GM21360 (cell line): ENCODE measurements around the gene IGSF8.

Experiments
- ATAC-seq: cut with Tn5 transposase; IDR thresholded peaks from one replicate; pipeline ENCODE4 v1.9.1; 2021; ENCODE audit warnings: mild to moderate bottlenecking, moderate library complexity; ENCODE audit not compliant: unreplicated experiment

IGSF8 gene

DNA sequence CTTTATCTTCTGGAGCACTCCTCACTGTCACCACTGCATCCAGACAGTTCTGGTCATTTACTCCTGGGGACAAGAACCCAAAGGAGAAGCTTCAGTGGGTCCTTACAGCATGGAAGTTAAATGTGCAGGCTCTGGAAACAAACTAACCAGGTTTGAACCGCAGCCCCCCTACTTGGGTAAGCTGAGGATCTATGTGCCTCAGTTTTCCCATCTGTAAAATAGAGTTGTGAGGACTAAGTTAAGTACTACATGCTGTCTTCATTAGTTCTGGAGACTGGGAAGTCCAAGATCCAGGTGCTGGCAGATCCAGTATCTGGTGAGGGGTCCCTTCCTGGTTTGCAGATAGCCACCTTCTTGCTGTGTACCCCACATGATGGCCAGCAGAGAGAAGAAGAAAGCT, 9.1 kb upstream of the IGSF8 start:
- ATAC-seq, result no peak

GRCh38 chr1:160105155-160105554, 6.7 kb upstream of the IGSF8 start:
- ATAC-seq, result no peak

- ATAC-seq, result no peak
Observed at GRCh38 chr1:160104486-160104885, 6.1 kb upstream of the IGSF8 start.

DNA sequence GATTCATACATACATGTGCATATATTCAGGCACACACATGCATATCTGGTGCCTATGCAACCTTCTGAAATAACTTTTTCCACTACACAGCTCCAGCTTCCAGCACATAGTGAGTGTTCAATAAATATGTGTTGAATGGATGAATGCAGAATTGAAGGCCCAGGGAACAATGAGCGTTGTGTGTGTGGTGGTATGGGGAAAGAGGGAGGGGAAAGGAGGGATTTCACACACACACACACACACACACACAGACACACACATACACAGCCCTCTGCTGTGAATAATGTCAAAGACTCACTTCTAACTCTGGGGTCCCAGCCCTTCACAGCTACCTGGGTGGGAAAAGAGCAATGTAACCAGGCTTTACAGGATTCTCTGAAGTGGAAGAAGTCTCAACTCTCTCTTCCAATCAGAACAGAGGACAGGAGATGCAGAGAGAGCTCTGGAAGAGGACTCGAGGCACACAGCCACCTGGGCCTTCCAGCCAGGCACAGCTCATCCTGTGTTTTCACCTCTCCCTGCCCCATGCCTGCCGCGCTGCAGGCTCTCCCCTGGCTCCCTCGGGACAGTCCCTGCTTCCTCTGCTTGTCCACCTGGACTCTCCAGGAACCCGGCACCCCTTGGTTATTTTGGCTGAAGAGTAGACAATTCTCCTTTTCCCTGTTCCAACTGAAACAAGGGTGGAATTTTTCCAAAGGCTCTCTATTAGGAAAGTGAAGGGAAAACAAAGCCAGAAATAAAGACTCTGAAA, 5.4 kb upstream of the IGSF8 start:
- ATAC-seq, result no peak

- ATAC-seq, result no peak
Observed at GRCh38 chr1:160101717-160102522, 3.5 kb upstream of the IGSF8 start.

GRCh38 chr1:160101037-160101716, 2.8 kb upstream of the IGSF8 start:
- ATAC-seq, result no peak

GRCh38 chr1:160099716-160100375, 1.4 kb upstream of the IGSF8 start:
- ATAC-seq, result no peak

DNA sequence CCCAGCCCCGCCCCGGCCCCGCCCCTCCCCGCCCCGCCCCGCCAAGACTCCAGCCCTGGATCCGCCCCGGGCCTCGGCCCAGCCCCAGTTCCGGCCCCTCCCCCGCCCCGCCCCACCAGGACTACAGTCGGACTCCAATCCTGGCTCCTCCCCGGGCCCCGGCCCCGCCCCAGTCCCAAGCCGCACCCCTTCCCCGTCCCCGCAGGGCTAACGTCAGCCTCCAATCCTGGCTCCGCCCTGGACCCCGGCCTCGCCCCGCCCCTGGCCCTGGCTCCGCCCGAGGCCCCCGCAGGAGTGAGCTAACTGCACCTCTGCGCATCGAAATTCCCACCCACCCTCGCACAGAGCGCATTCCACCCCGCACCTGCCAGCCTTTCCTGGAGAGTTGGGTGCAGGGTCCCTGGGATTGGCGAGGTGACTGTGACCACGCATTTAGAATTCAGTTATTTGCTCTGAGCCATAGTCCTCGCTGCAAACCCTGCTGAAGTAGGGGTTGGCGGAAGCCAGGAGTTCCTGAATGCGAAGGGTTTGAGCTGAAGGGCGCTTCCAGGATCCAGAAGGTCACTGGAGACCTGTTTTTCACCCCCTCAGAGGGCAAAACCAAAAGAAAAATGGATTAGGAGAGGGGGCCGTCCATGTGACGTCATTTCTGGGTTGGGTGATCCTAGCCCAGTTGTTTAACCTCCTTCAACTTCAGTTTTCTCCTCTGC, 588 bp upstream of the IGSF8 start:
- ATAC-seq, result peak; percentile 82

DNA sequence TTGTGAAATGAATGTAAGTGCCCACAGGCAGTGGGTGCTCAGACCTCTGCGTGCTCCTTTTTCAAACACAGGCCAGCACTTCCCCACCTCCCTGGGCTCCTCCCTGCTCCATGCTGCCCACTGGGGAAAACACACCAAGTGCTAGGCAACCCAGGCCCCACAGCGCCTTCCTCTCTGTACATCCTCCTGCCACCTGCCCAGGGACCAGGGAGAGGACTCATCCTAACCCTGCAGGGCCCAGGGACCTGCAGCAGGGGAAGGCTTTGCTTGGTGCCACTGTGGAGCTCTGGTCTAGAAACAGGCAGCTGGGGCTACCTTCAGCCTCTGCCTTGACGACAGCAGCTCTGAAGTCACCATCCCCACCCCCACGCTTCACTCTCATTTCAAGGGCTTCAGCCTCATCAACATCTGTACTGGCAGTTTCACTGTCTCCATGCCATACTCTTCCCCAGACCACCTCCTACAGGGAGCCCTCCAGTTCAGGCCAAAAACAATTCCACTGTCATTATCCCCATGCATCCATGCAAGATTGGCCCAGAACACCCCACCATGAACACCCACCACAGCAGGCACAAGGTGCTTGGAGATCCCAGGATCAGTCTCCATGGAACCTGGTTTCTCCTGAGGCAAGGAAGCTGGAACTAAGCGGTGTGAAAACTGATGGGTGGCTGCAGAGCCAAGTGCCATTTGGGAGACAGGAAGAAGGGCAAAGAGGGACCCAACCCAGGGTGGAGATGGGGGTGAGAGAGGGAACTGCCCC, 1.1 kb downstream of the IGSF8 start:
- no peak for ATAC-seq

DNA sequence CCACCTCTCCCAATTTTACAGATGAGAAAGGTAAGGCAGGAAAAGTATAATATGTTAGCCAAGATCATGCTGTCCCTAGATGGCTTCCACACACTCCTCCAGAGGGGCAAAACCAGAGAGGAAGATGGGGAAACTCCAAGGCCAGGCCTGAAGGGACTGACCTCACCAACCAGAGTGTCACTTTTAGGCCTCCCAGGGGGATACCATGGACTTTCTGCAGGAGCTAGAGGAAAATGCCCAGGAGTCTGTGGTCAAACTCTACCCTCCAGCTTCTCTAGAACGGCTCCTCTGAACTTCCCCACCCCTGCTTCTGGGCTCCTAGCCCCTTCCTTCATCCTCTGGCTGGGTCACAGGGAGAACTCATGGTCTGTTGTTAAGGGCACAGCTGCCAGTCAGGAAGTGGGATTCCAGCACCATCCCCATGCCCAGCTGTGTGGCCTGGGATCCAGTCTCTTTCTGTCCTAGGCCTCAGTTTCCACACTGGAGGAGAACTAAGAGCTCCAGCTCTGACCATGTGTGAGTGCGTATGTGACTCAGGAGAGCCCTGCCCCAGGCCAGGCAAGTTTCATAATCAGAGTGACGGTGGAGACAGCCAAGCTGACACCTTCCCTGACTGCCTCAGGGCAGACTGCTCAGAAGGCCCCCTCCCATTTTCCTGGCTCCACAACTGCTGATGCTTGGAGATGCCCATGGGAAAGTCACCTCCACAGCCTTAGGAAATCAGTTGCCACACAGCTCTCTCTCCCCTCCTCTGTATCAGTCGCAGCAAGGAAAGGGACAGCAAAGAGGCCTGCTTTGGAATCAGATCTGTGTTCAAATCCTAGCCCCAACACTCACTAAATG, 1.9 kb downstream of the IGSF8 start:
- ATAC-seq, result no peak

DNA sequence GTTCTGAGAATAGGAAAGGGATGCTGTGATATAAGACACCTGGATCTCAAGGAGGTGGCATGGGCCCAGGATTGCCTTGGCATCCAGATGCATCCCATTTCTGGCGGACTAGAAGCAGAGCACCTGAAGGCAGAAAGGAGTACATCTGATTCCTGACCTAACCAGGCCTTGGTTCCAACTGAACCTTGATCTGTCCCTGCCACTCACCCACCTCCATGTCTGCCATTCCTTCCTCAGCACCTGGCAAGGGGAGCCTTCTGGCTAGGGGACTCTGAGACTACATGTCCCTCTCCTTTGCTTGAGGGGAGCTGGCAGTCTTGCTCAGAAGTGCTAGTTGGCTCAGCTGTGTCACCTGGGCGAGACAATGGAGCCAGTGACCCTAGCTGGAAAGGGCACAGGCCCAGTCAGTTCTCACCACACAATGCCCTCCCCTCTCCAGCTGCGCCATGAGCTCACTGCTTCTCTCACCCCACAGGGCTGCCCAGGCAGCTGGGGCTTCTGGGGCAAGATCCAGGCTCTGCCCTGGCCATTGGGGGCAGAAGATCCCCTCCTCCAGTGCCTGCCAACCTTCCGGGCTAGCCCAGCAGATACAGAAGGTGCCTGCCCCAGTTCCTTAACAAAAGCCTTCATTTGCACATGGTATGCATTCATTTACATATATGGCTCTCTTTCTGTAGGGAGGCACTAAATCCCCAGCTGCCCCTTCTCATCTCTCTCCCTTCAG, 2.9 kb downstream of the IGSF8 start:
- no peak for ATAC-seq

DNA sequence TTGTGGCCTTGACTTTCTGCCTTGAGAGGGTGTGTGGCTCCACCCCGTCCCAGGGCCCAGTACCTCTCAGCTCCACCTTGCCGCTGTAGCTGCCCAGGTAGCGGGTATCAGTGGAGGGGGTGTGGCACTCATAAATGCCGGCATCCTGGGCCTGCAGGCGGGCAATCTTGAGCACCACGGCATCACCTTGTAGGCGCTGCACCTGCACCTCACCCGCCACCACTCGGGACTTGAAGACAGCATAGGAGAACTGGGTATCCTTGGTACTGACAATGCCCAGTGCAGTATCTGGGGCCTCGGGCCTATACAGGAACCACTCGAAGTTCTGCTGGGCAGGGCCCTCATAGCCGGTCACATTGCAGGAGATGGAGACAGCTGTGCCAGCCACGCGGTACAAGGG, 3.6 kb downstream of the IGSF8 start:
- no peak for ATAC-seq

DNA sequence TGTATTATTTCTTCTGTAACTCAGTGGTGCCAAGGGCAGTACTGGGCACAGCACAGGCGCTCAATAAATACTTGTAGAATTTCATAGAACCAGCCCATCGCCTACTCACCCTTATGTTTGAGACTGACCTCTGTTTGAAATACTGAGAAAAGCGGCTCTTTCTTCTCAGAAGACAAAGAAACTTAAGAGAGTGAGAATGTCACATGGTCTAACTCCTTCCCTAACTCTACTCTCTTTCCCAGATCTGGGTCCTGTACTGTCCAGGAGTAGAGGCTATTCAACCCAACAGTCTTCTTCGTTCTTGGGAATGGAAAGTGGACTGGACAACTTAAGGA, 4.2 kb downstream of the IGSF8 start:
- no peak for ATAC-seq

GRCh38 chr1:160093624-160094290, 4.7 kb downstream of the IGSF8 start:
- ATAC-seq, result no peak

GRCh38 chr1:160093069-160093395, 5.4 kb downstream of the IGSF8 start:
- ATAC-seq, result no peak

- ATAC-seq, result no peak
Observed at GRCh38 chr1:160092366-160093068, 5.9 kb downstream of the IGSF8 start.

GRCh38 chr1:160091666-160092223, 6.7 kb downstream of the IGSF8 start:
- ATAC-seq, result no peak
